Osteocyte (in vitro differentiated cells): ENCODE measurements around the gene NINL. TPM values are rescaled to one million over a fixed set of nuclear protein-coding genes. Genes with fewer than 3 reads are reported as not detected.
A peak's percentile ranks its signal among the peaks of the same experiment; 100 is the strongest.
"Not testable (repeated sequence)": the region's sequence is repeated elsewhere in the genome, so short reads cannot be mapped to it uniquely, and the experiment has no call there.

Experiments
- DNase-seq: peaks from one replicate; pipeline ENCODE4 v3.0.0; 2021; ENCODE audit warnings: mixed read lengths; ENCODE audit not compliant: unreplicated experiment; ENCODE audit errors: extremely low spot score
- H3K27ac Mint-ChIP-seq: one replicate; pipeline ENCODE4 v1.8.0; 2021; ENCODE audit warnings: mild to moderate bottlenecking, mixed read lengths; ENCODE audit not compliant: unreplicated experiment
- H3K27me3 Mint-ChIP-seq: one replicate; pipeline ENCODE4 v1.8.0; 2021; ENCODE audit warnings: mixed read lengths; ENCODE audit not compliant: unreplicated experiment
- H3K36me3 Mint-ChIP-seq: one replicate; pipeline ENCODE4 v1.8.0; 2021; ENCODE audit warnings: mixed read lengths; ENCODE audit not compliant: unreplicated experiment
- H3K4me1 Mint-ChIP-seq: one replicate; pipeline ENCODE4 v1.8.0; 2021; ENCODE audit warnings: mixed read lengths; ENCODE audit not compliant: unreplicated experiment
- H3K4me3 Mint-ChIP-seq: one replicate; pipeline ENCODE4 v1.8.0; 2021; ENCODE audit warnings: mild to moderate bottlenecking, moderate library complexity, mixed read lengths; ENCODE audit not compliant: unreplicated experiment
- H3K9me3 Mint-ChIP-seq: one replicate; pipeline ENCODE4 v1.8.0; 2021; ENCODE audit warnings: mixed read lengths; ENCODE audit not compliant: unreplicated experiment
- CTCF ChIP-seq: fragments of 200-600 bp; sonication (generic); IDR thresholded peaks from 2 replicates; pipeline ENCODE4 v1.5.0; 2021; ENCODE audit warnings: antibody characterized with exemption, mild to moderate bottlenecking, moderate library complexity
- total RNA-seq: library from RNA; stranded (reverse); gene quantifications from 2 replicates; pipeline ENCODE4 v1.2.1, GENCODE V29; 2021

The NINL gene
- total RNA-seq, 1 donor from 2014 or later: 20.8 TPM

GRCh38 chr20:25552977-25553376 lies 32.4 kb downstream of the NINL start:
- Mint-ChIP-seq H3K27me3 (no peaks in the 10 kb centered on the region), H3K4me3 (no peak overlapping the region), H3K27ac (no peak overlapping the region), H3K36me3 (no peaks in the 10 kb centered on the region), H3K4me1 (peaks cover 42% of the 10 kb centered on the region), H3K9me3 (no peaks in the 10 kb centered on the region)
- TF ChIP-seq CTCF: no peak
- DNase-seq: no peak

- no peaks in the 10 kb centered on the region for H3K36me3 Mint-ChIP-seq
- no peak for DNase-seq
- no peaks in the 10 kb centered on the region for H3K27me3 Mint-ChIP-seq
- peaks cover 42% of the 10 kb centered on the region for H3K4me1 Mint-ChIP-seq
- TF ChIP-seq CTCF: no peak
- H3K27ac Mint-ChIP-seq: no peak overlapping the region
- no peak overlapping the region for H3K4me3 Mint-ChIP-seq
- no peaks in the 10 kb centered on the region for H3K9me3 Mint-ChIP-seq
Observed at GRCh38 chr20:25551413-25552215, 33.7 kb downstream of the NINL start.

GRCh38 chr20:25550645-25551337 lies 34.5 kb downstream of the NINL start:
- not testable (repeated sequence) for DNase-seq, H3K27ac Mint-ChIP-seq, H3K36me3 Mint-ChIP-seq, H3K9me3 Mint-ChIP-seq, H3K27me3 Mint-ChIP-seq, H3K4me3 Mint-ChIP-seq
- H3K4me1 Mint-ChIP-seq: peaks cover 42% of the 10 kb centered on the region

GRCh38 chr20:25549843-25550477 lies 35.4 kb downstream of the NINL start:
- Mint-ChIP-seq H3K27ac (peak overlapping the region; percentile 38), H3K4me3 (no peak overlapping the region), H3K9me3 (no peaks in the 10 kb centered on the region), H3K36me3 (no peaks in the 10 kb centered on the region), H3K4me1 (peaks cover 50% of the 10 kb centered on the region), H3K27me3 (no peaks in the 10 kb centered on the region)
- no peak for DNase-seq
- TF ChIP-seq CTCF: no peak

- no peaks in the 10 kb centered on the region for H3K27me3 Mint-ChIP-seq
- peaks cover 56% of the 10 kb centered on the region for H3K4me1 Mint-ChIP-seq
- no peaks in the 10 kb centered on the region for H3K9me3 Mint-ChIP-seq
- H3K27ac Mint-ChIP-seq: peak overlapping the region; percentile 38
- no peaks in the 10 kb centered on the region for H3K36me3 Mint-ChIP-seq
- no peak for DNase-seq
- no peak overlapping the region for H3K4me3 Mint-ChIP-seq
- TF ChIP-seq CTCF: no peak
Observed at GRCh38 chr20:25549172-25549773, 36.1 kb downstream of the NINL start.
